ENCODE measurements around the gene LYSMD2. TPM values are rescaled to one million over a fixed set of nuclear protein-coding genes. Genes with fewer than 3 reads are reported as not detected.
"Not testable (repeated sequence)": the region's sequence is repeated elsewhere in the genome, so short reads cannot be mapped to it uniquely, and the experiment has no call there.

LYSMD2 gene
- total RNA-seq: 1 to 10 TPM; 1.5 to 9.6 (median 4.3) TPM

DNA sequence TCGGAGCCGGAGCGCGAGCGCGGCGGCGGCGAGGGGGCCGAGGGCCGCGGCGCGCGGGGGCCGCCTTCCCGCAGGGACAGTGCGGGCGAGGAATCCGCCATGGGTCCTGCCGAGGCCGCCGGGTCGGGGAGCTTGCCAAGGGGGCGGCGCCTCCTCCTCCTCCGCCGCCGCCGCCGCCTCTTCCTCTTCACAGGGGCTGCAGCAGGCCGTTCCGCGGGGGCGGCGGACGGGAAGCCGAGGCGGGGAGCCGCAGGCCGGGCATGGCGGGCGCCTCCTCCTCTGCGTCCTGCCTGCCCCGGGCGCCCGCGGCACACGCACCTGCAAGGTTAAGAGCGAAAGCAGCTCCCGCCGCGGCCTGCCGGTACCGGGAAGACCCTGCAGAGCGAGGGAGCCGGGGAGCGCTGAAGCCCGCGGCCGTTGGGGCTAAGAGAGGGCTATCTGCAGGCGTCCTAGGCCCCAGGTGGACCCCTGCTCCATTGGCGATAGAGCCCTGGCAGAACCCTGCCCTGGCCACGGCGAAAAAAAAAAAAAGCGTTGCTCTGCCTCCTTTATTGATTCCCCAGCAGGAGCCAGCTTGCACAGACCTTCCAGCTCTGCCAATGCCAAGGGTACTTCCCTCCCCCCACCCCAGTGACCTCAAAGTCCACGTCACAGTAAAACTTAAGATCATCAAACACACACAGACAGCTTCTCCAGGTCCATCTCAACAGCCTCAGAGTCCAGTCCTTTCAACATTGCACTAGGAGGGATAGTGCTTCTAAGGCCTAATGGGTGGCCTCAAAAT lies at the start of gene LYSMD2:
TSS of gene LYSMD2 (minus strand) at position 134 of the 784 bp plus-strand sequence. CDS start at position 101, 33 bp downstream.
- in situ Hi-C loops (cut with MboI; ENCODE audit: low pct_unique_long_range_greater_than_20kb in 2 of 9, low sequenced_read_pairs in 9 of 9, unreplicated experiment in 9 of 9): no loop called here
- 0 to 60% (median 12%) methylated on average over 1 to 3 of the region's 67 CpGs; no CpG with 5 or more reads in 4 of the 10 experiments for WGBS, 10 experiments
- H3K27ac ChIP-seq: peak within 1 kb of the TSS; percentile 2 to 6
- peak; percentile 62 to 84 (median 71) for ATAC-seq (replicated peaks in 6 of 8)
- H3K4me1 ChIP-seq (replicated peaks in 1 of 2): peaks cover 0 to 9% of the 10 kb centered on the region in 2 donors
- H3K4me3 ChIP-seq: peak within 1 kb of the TSS; percentile 37 to 65 (median 48)

GRCh38 chr15:51787130-51787529 lies 49.7 kb upstream of the LYSMD2 start:
- H3K27ac ChIP-seq; ATAC-seq (replicated peaks in 6 of 8); H3K4me3 ChIP-seq; H3K4me1 ChIP-seq (replicated peaks in 1 of 2); in situ Hi-C loops (cut with MboI; ENCODE audit: low pct_unique_long_range_greater_than_20kb in 2 of 9, low sequenced_read_pairs in 9 of 9, unreplicated experiment in 9 of 9): not testable (repeated sequence)
- WGBS, 10 experiments: 40 to 83% methylated on average over 2 to 3 of the region's 11 CpGs; no CpG with 5 or more reads in 8 of the 10 experiments

- in situ Hi-C loops (cut with MboI; ENCODE audit: low pct_unique_long_range_greater_than_20kb in 2 of 9, low sequenced_read_pairs in 9 of 9, unreplicated experiment in 9 of 9): no loop called here
- WGBS, 10 experiments: 44 to 96% (median 77%) methylated on average over 1 to 3 of the region's 3 CpGs; no CpG with 5 or more reads in 1 of the 10 experiments
- ATAC-seq (replicated peaks in 6 of 8): no peak
- H3K4me1 ChIP-seq (replicated peaks in 1 of 2): no peaks in the 10 kb centered on the region
- no peak overlapping the region for H3K4me3 ChIP-seq
- H3K27ac ChIP-seq: no peak overlapping the region
These were observed 46.5 kb upstream of the LYSMD2 start for GRCh38 chr15:51783967-51784366.

DNA sequence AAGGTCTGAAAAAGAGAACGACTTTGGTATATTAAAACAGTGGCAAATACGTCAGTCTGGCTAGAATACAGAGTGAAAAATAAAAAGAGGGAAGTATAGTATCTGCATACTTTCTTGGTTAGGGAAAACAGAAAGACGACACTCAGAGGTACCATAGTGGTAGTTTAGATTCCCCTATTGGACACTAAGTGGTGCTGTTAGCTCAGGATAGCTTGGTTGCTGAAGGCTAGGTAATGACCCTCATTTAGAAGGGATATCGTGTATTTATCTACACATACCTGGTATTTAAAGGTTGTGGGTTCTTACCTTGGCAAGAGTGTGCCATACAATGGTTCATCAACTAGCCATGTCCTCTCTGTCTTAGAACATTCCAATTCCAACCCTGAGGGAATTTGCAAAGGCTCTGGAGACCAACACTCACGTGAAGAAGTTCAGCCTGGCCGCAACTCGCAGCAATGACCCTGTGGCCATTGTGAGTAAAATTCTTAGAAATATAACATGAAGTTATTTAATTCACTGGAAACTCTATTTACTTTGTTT lies 45.0 kb upstream of the LYSMD2 start:
- Histone ChIP-seq H3K27ac (no peak overlapping the region), H3K4me1 (replicated peaks in 1 of 2) (no peaks in the 10 kb centered on the region), H3K4me3 (no peak overlapping the region)
- in situ Hi-C loops (cut with MboI; ENCODE audit: low pct_unique_long_range_greater_than_20kb in 2 of 9, low sequenced_read_pairs in 9 of 9, unreplicated experiment in 9 of 9): no loop called here
- ATAC-seq (replicated peaks in 6 of 8): peak in 3 of 8 experiments; percentile 26 to 79 (median 59)
- WGBS, 10 experiments: 38 to 75% (median 65%) methylated on average over 4 to 7 of the region's 7 CpGs

- no peak overlapping the region for H3K4me3 ChIP-seq
- in situ Hi-C loops (cut with MboI; ENCODE audit: low pct_unique_long_range_greater_than_20kb in 2 of 9, low sequenced_read_pairs in 9 of 9, unreplicated experiment in 9 of 9): no loop called here
- H3K4me1 ChIP-seq (replicated peaks in 1 of 2): no peaks in the 10 kb centered on the region
- 0 to 100% (median 60%) methylated on average over 1 to 2 of the region's 2 CpGs; no CpG with 5 or more reads in 3 of the 10 experiments for WGBS, 10 experiments
- ATAC-seq (replicated peaks in 6 of 8): no peak
- no peak overlapping the region for H3K27ac ChIP-seq
These were observed 44.1 kb upstream of the LYSMD2 start for GRCh38 chr15:51781506-51781905.

DNA sequence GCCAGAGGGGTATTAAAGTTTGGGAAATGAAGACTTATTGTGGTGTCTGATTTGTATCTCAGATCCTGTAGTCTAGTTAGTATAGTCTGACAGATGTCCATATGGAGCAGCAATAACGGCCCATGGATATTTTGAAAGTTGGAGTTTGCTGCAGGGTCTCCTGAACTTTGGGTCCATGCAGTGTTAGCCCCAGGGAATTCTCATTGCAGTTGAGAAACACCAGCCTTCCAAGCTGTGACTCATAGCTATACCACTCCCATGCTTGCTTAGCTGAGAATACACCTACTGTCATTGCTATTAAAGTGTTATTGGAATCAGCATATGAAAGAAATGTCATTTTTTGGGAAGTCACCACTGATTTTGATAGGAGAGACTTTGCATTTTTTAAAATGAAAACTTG lies 43.2 kb upstream of the LYSMD2 start:
- ATAC-seq (replicated peaks in 6 of 8): peak in 3 of 8 experiments; percentile 31 to 79 (median 74)
- in situ Hi-C loops (cut with MboI; ENCODE audit: low pct_unique_long_range_greater_than_20kb in 2 of 9, low sequenced_read_pairs in 9 of 9, unreplicated experiment in 9 of 9): no loop called here
- Histone ChIP-seq H3K4me3 (no peak overlapping the region), H3K4me1 (replicated peaks in 1 of 2) (no peaks in the 10 kb centered on the region), H3K27ac (no peak overlapping the region)
- 29 to 100% (median 62%) methylated on average over 1 of the region's 1 CpG; no CpG with 5 or more reads in 2 of the 10 experiments for WGBS, 10 experiments

GRCh38 chr15:51776952-51777569 lies 39.6 kb upstream of the LYSMD2 start:
- in situ Hi-C loops (cut with MboI; ENCODE audit: low pct_unique_long_range_greater_than_20kb in 2 of 9, low sequenced_read_pairs in 9 of 9, unreplicated experiment in 9 of 9): loop anchor here in 3 of 9 experiments (10.0 kb wide), 3 partner anchors 112 to 132 kb away; no protein-coding TSS in a partner anchor
- H3K27ac ChIP-seq: no peak overlapping the region
- no peaks in the 10 kb centered on the region for H3K4me1 ChIP-seq (replicated peaks in 1 of 2)
- ATAC-seq (replicated peaks in 6 of 8): peak; percentile 58 to 97 (median 79)
- H3K4me3 ChIP-seq: no peak overlapping the region
- 4 to 80% (median 39%) methylated on average over 1 to 6 of the region's 6 CpGs for WGBS, 10 experiments

DNA sequence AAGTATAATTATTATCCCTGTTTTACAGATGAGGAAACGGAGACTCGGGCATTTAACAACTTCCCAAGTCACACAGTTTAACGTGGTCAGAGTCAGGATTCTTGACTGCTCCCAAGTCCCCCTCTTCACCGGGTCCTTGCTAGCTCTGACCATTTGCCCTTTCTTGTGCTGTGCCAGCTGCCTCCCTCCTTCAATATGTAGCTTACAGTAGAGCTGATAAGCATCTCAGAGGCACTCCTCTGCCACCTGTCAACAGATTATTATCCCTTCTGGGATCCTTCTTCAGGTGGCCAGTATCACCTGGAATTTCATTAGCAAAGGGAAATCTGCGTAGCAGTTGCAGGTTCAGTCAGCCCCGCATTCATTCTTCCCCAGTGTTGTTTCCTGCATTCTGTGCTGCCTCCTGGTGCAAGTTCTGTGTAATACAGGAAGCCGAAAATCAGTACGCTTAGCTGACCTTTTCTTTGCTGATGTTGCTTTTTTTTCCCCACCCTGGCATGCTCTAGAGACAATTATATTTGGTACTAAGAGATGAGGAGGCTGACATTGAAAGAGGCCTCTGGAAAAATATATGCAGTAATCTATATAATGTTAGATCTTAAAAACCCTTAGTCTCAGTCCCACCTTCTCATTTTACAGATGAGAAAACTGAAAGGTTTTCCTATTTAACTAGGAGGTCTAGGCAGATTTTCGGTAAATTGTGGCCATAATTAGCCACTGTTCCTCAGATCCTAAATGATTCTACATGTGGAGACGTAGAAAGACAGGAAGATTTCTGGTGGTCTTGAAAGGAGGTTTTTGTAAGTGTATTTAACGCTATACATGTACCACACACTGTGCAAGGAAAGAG lies 38.7 kb upstream of the LYSMD2 start:
- peak in 5 of 8 experiments; percentile 32 to 73 (median 51) for ATAC-seq (replicated peaks in 6 of 8)

GRCh38 chr15:51774916-51775315 lies 37.5 kb upstream of the LYSMD2 start:
- no peak for ATAC-seq (replicated peaks in 6 of 8)
- 0 to 100% (median 78%) methylated on average over 1 to 3 of the region's 3 CpGs; no CpG with 5 or more reads in 3 of the 10 experiments for WGBS, 10 experiments
- H3K27ac ChIP-seq: no peak overlapping the region
- no peak overlapping the region for H3K4me3 ChIP-seq
- in situ Hi-C loops (cut with MboI; ENCODE audit: low pct_unique_long_range_greater_than_20kb in 2 of 9, low sequenced_read_pairs in 9 of 9, unreplicated experiment in 9 of 9): loop anchor here in 6 of 9 experiments (5.0 to 25.0 kb wide), 5 partner anchors 110 to 130 kb away; no protein-coding TSS in a partner anchor
- H3K4me1 ChIP-seq (replicated peaks in 1 of 2): no peaks in the 10 kb centered on the region

More for the DNA sequence above, 38.7 kb upstream of the LYSMD2 start:
- in situ Hi-C loops (cut with MboI; ENCODE audit: low pct_unique_long_range_greater_than_20kb in 2 of 9, low sequenced_read_pairs in 9 of 9, unreplicated experiment in 9 of 9): loop anchor here in 3 of 9 experiments (10.0 kb wide), 3 partner anchors 111 to 131 kb away; no protein-coding TSS in a partner anchor
- H3K4me1 ChIP-seq (replicated peaks in 1 of 2): no peaks in the 10 kb centered on the region
- no peak overlapping the region for H3K27ac ChIP-seq
- 33 to 87% (median 57%) methylated on average over 2 to 10 of the region's 11 CpGs; no CpG with 5 or more reads in 2 of the 10 experiments for WGBS, 10 experiments
- H3K4me3 ChIP-seq: no peak overlapping the region

DNA sequence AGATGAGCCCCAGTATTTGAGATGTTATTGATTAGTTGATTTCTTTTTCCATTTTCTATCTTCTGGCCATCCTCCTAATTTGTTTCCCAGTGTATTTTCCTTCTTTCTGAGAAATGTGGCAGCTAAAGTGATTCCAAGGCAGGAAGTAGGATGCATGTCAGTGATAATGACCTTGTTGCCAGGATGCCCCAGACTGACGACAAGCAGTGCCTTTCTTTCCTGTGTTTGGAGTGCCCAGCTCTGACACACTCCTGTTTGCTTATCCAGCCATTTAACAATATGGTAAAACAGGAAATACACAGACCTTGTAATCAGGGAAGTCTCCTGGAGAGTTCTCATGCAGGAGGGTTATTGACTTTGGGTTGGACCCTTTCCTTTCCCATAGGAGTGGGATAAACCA lies 34.3 kb upstream of the LYSMD2 start:
- peak in 3 of 8 experiments; percentile 17 to 94 (median 61) for ATAC-seq (replicated peaks in 6 of 8)
- no peak overlapping the region for H3K27ac ChIP-seq
- in situ Hi-C loops (cut with MboI; ENCODE audit: low pct_unique_long_range_greater_than_20kb in 2 of 9, low sequenced_read_pairs in 9 of 9, unreplicated experiment in 9 of 9): loop anchor here in 6 of 9 experiments (5.0 to 25.0 kb wide), 5 partner anchors 107 to 127 kb away; no protein-coding TSS in a partner anchor
- 60 to 100% (median 75%) methylated on average over 1 of the region's 1 CpG; no CpG with 5 or more reads in 4 of the 10 experiments for WGBS, 10 experiments
- no peak overlapping the region for H3K4me3 ChIP-seq
- no peaks in the 10 kb centered on the region for H3K4me1 ChIP-seq (replicated peaks in 1 of 2)

DNA sequence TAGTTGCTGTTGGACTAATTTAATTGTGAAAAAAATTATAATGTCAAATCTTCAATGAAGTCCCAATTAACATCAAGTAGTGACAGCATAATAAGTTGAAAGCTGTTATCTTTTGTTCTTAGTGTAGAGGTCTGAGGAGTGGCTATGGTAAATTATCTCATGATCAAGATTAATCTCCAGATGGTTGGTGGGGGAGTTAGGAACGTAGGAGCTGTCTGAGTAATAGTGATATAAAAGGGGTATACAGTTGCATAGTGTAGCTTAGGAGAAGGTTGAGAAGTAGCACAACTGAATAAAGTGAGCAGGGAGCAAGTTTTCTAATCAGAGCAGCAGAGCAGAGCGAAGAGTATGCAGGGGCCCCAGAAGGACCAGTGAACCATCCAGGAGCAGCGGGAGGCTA lies 33.4 kb upstream of the LYSMD2 start:
- no peaks in the 10 kb centered on the region for H3K4me1 ChIP-seq (replicated peaks in 1 of 2)
- 19 to 94% (median 69%) methylated on average over 1 to 3 of the region's 3 CpGs; no CpG with 5 or more reads in 1 of the 10 experiments for whole genome bisulfite sequencing, 10 experiments
- in situ Hi-C loops (cut with MboI; ENCODE audit: low pct_unique_long_range_greater_than_20kb in 2 of 9, low sequenced_read_pairs in 9 of 9, unreplicated experiment in 9 of 9): loop anchor here in 6 of 9 experiments (5.0 to 25.0 kb wide), 5 partner anchors 106 to 126 kb away; no protein-coding TSS in a partner anchor
- no peak for ATAC-seq (replicated peaks in 6 of 8)
- no peak overlapping the region for H3K4me3 ChIP-seq
- no peak overlapping the region for H3K27ac ChIP-seq

DNA sequence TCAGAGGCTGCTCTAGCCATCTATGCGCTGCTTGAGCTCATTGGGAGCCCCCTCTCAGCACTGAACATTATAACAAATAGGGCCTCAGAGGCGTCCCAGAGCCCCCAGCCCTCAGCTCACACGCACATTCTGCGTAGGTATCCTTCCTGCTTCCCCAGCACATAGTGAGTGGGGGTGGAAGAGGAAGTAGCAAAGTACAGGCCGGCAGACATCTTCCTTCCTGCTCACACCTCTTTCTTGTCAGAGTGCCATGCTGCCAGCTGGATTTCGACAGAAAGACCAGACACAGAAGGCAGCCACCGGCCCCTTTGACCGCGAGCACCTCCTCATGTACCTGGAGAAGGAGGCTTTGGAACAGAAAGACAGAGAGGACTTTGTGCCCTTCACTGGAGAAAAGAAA lies 30.6 kb upstream of the LYSMD2 start:
- no peaks in the 10 kb centered on the region for H3K4me1 ChIP-seq (replicated peaks in 1 of 2)
- no peak overlapping the region for H3K4me3 ChIP-seq
- no peak overlapping the region for H3K27ac ChIP-seq
- WGBS, 10 experiments: 76 to 93% (median 80%) methylated on average over 1 to 5 of the region's 9 CpGs; no CpG with 5 or more reads in 4 of the 10 experiments
- in situ Hi-C loops (cut with MboI; ENCODE audit: low pct_unique_long_range_greater_than_20kb in 2 of 9, low sequenced_read_pairs in 9 of 9, unreplicated experiment in 9 of 9): loop anchor here in 3 of 9 experiments (10.0 to 25.0 kb wide), 2 partner anchors 106 to 113 kb away; no protein-coding TSS in a partner anchor
- ATAC-seq (replicated peaks in 6 of 8): no peak
